Keratinocyte (primary cell): ENCODE results near the gene RUSC1.

Experiments
- CTCF ChIP-seq, 3 experiments: IDR thresholded peaks in 1 of 3; conservative IDR thresholded peaks in 1 of 3; optimal IDR thresholded peaks in 1 of 3; 2 replicates in 2 of 3; 3 replicates in 1 of 3; pipeline versions ENCODE3 to v1.5.1; 2011; ENCODE audit warnings: low read length in 3 of 3, mild to moderate bottlenecking in 3 of 3, moderate library complexity in 2 of 3, control low read depth in 1 of 3, inconsistent platforms in 1 of 3; ENCODE audit not compliant: insufficient read depth in 2 of 3; ENCODE audit errors: extremely low read depth in 1 of 3
- EZH2 ChIP-seq: IDR thresholded peaks from one replicate; pipeline ENCODE4 v1.6.1; 2012; ENCODE audit warnings: inconsistent platforms, mild to moderate bottlenecking, low read length, moderate library complexity

- TF ChIP-seq CTCF (optimal IDR thresholded peaks at IDR 0.05 in 1 of 3, IDR thresholded peaks at IDR 0.05 in 1 of 3, conservative IDR thresholded peaks at IDR 0.05 in 1 of 3; ENCODE audit: extremely low read depth in 1 of 3, insufficient read depth in 2 of 3, low read length in 3 of 3) (no peak), EZH2 (no peak)
These were observed 3.0 kb downstream of the RUSC1 start for GRCh38 chr1:155323729-155324036.
